Activated CD8-positive, alpha-beta memory T cell treated with anti-CD3 and anti-CD28 coated beads for 24 hours (primary cell): ENCODE results near the gene GSTA5.
"Not testable (repeated sequence)": the region's sequence is repeated elsewhere in the genome, so short reads cannot be mapped to it uniquely, and the experiment has no call there.

Source experiments
- DNase-seq: peaks from one replicate; pipeline ENCODE4 v3.0.0-alpha.2; 2020

The GSTA5 gene

GRCh38 chr6:52786249-52786956 lies 54.2 kb downstream of the GSTA5 start:
- DNase-seq = no peak

DNA sequence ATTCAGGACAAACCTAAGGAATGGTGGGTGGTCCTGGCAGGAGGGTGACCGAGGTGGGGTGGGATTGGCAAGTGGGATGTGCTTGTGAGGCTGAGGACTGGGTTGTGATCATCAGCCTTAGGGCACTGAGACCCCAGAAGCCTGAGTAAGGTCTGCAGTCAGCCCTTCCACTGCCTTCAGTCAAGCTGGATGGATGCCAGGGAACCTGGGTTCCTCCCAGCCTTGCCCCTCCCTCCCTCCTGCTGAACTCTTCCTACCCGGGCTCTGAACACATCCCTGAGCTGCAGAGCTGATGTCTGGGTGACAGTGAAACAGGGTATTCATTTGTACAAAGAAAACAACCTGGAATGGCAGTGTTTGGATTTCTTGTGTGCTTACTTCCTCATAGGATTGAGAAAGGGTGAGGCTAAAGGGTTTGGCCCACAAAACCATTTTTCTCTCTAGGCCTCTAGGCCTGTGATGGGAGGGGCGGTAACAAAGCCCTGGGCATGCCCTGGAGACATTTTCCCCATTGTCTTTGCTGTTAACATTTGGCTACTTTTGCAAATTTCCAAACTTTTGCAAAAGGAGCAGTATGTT lies 57.8 kb downstream of the GSTA5 start:
- not testable (repeated sequence) for DNase-seq

DNA sequence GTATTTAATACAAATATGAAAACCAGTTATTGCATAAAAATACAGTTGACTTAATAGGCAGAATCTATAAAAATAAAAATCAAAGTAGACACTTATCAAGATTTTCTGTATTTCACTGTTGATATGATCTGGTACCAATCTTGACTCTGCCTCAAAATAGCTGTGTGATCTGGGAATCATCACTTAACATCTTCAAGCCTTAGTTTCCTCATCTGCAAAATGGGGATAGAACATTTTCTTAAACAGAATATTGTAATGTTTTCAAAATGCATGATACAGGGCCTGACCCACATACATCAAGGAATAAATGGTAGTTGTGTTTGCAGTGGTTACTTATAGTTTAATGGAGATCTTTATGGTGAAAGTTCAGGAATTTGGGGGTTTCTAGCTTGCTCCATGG lies 58.4 kb downstream of the GSTA5 start:
- not testable (repeated sequence) for DNase-seq
